Stimulated activated CD4-positive, alpha-beta T cell treated with anti-CD3 and anti-CD28 coated beads, TNF-alpha, amount 100 ng/mL, for 24 hours (primary cell): ENCODE measurements around the gene HNRNPLL.
"Not testable (repeated sequence)": the region's sequence is repeated elsewhere in the genome, so short reads cannot be mapped to it uniquely, and the experiment has no call there.

Source experiments
- DNase-seq, 3 experiments: peaks; one replicate each; pipeline ENCODE4 v3.0.0-alpha.2; 2020; ENCODE audit warnings: low read depth in 3 of 3

HNRNPLL gene

GRCh38 chr2:38602732-38603401, at the start of gene HNRNPLL:
TSS of gene HNRNPLL (minus strand) at chr2:38602928. CDS start at chr2:38602626, 302 bp downstream.
- peak; percentile 90 to 99 (median 95) for DNase-seq

GRCh38 chr2:38650717-38651116, 48.0 kb upstream of the HNRNPLL start:
- DNase-seq, result no peak

DNA sequence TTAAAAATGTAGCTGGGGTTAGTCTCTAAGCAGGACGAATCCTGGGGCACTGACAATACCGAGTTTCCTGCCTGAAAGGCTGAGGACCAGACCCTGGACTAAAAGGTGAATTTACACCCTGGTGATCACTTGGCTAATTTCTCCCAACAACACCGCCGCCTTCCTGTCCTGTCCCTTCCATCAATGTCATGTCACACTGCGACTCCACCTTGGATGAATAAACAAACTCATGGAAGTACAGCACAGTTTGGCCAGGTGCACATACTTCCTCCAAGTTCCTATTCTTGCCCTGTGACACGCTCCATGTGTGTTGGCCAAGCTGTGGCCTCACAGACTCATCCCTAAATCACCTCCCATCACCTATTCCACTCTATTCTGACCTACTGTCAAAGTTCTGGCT, 47.3 kb upstream of the HNRNPLL start:
- no peak for DNase-seq

DNA sequence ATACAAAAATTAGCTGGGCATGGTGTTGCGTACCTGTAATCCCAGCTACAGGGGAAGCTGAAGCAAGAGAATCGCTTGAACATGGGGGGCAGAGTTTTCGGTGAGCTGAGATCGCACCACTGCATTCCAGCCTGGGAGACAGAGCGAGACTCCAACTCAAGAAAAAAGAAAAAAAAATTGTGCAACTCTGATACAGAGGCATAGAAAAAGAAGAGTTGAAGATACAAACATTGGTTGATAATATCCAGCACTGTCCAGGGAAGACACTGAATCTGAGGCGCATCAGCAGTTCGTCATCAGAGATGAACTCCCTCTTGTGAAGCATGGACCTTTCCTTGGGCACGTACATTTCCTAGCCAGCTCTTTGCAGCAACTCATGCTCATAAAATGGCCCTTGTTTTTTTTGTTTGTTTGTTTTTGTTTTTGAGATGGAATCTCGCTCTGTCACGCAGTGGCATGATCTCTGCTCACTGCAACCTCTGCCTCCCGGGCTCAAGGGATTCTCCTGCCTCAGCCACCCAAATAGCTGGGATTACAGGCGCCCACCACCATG, 46.5 kb upstream of the HNRNPLL start:
- DNase-seq, result no peak

DNA sequence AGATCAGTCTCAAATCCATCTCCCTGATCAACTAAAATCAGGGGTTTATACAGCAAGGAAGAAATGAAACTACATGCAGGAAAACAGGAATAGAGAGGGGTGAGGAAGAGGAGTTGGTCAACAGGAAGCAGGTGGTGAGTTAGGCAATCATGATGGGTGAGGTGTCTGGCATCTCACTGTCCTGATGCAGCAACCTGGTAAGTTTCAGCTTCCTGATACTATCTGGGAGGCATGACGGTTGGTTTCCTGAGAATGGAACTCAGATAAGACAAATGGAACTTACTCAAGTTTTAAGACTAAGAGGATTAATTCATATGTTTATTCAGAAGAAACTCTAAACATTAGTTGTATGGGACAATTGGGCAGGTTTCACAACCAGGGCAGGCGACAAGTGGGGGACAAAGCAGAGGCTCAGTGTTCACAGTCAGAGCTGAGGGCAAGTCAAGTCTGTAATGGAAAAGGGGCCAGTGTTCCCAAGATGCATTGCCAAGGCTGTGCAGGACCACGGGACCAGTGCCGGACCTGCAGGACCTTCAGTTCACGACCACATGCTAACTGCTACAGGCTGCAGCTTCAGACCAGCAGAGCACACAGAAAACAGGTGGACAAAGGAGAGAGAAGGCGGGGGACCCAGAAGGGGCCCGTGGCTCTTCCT, 45.5 kb upstream of the HNRNPLL start:
- no peak for DNase-seq

DNA sequence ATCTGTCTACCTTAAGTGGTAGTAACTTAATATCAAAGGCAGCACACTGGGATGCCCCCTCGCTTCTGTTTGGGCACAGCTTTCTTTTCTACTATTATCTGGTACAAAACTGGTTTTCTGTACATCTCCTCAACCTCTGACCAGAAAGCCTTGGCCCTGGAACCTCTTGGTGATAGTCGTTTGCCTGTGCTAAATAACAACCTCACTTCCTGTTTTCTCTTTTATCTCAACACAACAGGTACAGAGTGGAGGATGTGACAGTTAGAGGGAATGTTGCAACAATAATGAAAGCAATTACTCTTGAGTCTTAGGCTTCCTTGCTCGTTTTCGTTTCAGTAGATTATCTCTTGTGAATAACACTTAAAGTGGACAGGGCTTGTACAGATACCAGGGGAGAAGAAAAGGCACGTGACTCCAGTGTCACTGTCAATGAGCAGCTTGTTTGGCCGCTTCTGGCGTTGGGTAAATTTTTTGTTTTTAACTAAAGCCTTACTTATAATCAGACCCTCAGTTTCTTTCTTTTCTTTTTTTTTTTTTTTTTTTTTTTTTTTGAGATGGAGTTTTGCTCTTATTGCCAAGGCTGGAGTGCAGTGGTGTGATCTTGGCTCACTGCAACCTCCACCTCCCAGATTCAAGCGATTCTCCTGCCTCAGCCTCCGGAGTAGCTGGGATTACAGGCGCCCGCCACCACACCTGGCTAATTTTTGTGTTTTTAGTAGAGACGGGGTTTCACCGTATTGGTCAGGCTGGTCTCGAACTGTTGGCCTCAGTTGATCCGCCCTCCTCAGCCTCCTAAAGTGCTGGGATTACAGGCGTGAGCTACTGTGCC, 41.2 kb upstream of the HNRNPLL start:
- DNase-seq, result not testable (repeated sequence)

DNA sequence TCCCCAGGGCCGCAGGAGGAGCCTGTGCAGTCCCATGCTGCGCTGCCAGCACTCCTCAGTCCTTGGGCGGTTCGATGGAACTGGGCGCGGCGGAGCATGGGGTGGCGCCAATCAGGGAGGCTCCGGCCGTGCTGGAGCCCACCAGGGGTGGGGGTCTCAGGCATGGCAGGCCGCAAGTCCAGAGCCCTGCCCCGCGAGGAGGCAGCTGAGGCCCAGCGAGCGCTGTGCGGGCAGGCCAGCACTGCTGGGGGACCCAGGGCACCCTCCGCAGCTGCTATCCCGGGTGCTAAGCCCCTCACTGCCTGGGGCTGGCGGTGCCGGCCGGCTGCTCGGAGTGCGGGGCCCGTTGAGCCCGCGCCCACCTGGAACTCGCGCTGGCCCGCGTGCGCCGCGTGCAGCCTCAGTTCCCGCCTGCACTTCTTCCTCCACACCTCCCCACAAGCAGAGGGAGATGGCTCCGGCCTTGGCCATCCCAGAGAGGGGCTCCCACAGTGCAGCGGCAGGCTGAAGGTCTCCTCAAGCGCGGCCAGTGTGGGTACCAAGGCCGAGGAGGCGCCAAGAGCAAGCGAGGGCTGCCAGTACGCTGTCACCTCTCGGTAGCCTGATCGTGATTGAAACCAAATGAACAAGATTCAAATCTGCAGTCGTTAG, 40.4 kb upstream of the HNRNPLL start:
- no peak for DNase-seq

- not testable (repeated sequence) for DNase-seq
Measured at GRCh38 chr2:38642373-38643017, 39.8 kb upstream of the HNRNPLL start.

DNA sequence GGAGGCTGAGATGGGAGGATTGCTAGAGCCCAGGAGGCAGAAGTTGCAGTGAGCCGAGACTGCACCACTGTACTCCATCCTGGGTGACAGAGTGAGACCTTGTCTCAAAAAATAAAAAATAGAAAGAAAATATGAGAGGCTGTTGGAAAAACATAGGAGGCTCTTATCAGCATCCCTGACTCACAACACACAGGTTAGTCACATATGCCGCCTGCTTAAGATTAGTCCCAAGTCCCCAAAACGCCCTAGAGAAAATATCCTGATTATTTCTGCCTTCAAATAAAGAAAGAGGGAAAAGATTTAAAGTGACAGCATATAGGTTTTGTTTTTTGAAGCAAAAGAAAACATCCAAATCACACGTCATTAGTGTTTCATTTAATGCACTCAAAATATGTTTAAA, 33.3 kb upstream of the HNRNPLL start:
- no peak for DNase-seq

GRCh38 chr2:38635139-38635538, 32.4 kb upstream of the HNRNPLL start:
- DNase-seq, result no peak

- no peak for DNase-seq
Measured at GRCh38 chr2:38634684-38635083, 32.0 kb upstream of the HNRNPLL start.

- DNase-seq, result no peak
Measured at GRCh38 chr2:38633895-38634294, 31.2 kb upstream of the HNRNPLL start.

GRCh38 chr2:38632980-38633379, 30.3 kb upstream of the HNRNPLL start:
- DNase-seq, result no peak

GRCh38 chr2:38631976-38632375, 29.2 kb upstream of the HNRNPLL start:
- no peak for DNase-seq

DNA sequence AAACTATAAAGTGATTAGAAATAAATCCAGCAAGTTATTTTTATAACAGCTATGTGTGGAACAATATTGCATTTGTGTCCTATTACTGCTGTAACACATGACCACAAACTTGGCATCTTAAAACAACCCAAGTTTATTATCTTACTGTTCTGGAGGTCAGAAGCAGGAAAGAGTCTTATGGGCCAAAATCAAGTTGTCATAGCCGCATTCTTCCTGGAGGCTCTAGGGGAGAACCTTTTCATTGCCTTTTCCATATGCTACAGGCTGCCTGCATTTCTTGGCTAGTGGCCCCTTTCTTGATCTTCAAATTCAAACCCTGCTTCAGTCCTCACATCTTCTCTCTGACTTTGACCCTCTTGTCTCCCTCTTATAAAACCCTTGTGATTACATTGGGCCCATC, 27.0 kb upstream of the HNRNPLL start:
- DNase-seq, result no peak

DNA sequence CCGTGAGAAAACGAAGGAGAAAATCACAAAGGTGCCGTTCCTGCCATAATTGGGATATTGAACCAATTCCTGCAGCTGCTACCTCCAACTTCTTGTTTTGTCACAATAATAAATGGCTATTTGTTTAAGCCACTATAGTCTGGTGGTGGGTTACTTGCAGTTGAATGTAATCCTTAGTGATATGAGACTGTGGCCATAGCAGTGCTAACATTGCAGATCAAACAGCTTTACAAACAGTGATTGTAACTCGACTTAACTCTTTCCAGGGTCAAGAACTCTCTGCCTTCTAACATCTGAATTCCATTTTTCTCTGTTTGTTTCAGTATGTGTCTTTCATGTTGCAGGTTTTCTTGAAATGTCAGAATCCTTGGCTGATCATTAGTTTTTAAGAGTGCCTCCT, 24.7 kb upstream of the HNRNPLL start:
- DNase-seq, result no peak

DNA sequence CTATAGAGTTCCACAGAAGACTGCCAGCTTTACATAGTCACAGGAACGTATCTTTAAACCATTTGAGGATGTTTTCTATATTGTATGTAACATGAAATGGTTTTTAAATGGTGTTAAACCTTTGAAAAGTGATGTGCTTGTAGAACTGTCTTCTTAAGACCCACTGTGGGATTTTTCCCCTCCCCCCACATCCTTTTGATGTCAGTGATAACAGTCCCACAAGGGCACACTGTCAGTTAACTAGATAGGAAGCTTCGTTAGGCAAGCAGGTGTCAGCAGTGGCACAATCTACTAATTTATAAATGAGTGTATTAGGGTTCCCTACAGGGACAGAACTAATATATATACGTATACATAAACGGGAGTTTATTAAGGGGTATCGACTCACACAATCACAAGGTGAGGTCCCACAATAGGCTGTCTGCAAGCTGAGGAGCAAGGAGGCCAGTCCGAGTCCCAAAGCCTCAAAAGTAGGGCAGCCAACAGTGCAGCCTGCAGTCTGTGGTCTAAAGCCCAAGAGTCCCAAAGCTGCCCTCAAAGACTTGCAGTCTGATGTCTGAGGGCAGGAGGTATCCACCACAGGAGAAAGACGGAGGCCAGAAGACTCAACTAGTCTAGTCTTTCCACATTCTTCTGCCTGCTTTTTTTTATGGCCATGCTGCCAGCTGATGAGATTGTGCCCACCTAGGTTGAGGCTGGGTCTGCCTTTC, 23.8 kb upstream of the HNRNPLL start:
- no peak for DNase-seq

DNA sequence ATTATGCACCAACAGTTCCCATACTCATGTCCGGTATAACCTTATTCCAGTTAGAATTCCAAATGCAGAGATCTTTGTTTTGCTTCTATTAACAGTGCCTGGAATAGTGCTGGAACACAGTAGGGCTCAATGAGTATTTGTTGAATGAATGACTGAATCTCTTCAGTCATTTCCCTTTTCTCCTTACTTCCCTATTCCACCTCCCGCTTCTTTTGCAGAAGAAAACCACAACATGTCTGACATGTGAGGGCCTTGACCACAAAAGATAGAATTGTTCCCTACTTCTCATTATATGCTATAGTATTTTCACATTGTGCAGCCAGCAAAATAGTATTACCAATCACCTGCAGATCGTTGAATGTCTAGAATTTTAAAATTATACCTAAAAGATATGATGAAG, 19.5 kb upstream of the HNRNPLL start:
- no peak for DNase-seq

DNA sequence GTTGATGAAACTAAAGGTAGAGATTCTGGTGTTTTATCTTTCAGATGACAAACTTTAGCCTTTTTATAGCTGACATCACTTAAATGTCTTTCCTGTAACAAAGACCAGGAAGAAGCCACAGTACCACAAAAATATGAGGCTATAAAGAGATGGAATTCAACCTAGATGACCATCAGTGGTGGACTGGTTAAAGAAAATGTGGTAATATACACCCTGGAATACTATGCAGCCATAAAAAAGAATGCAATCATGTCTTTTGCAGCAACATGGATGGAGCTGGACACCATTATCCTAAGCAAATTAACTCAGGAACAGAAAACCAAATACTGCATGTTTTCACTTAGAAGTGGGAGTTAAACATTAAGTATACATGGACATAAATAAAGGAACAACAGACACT, 18.3 kb upstream of the HNRNPLL start:
- DNase-seq, result no peak

GRCh38 chr2:38620282-38620977, 17.7 kb upstream of the HNRNPLL start:
- no peak for DNase-seq
